ENCODE measurements around the gene GRM3. TPM values are rescaled to one million over a fixed set of nuclear protein-coding genes. Genes with fewer than 3 reads are reported as not detected.

The GRM3 gene
- total RNA-seq, 1 experiment from 2014 or later: not detected

DNA sequence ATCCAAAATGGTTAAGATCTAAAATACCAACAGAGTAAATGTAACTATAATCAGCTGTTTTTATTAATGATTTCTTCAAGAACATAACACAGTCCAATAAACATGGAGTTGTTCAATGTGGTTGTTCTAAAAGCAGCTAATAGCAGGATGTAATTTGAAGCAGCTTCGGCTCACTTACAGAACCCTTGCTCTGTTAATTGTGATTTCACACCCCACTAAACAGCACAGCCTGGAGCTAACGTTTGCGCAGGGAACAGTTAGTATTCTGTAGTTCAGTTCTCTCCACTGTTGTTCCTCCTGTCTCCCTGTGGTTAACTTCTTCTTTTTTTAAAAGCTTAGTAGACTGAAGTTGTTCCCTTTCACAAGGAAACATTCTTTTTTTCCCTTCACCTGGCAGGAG lies 104.0 kb downstream of the GRM3 start:
- Mint-ChIP-seq H3K27ac (ENCODE audit: unreplicated experiment) (no peak overlapping the region), H3K9me3 (ENCODE audit: low read depth, unreplicated experiment) (no peaks in the 10 kb centered on the region), H3K36me3 (ENCODE audit: insufficient read depth, unreplicated experiment) (no peaks in the 10 kb centered on the region), H3K27me3 (ENCODE audit: unreplicated experiment) (no peaks in the 10 kb centered on the region), H3K4me1 (ENCODE audit: low read depth, unreplicated experiment) (no peaks in the 10 kb centered on the region), H3K4me3 (ENCODE audit: low read depth, unreplicated experiment) (no peak overlapping the region)
- CTCF ChIA-PET: no interaction called here
- no peak for DNase-seq
- intact Hi-C loops (cut with micrococcal nuclease; ENCODE audit: unreplicated experiment): no loop called here
- TF ChIP-seq, protein P1, sequence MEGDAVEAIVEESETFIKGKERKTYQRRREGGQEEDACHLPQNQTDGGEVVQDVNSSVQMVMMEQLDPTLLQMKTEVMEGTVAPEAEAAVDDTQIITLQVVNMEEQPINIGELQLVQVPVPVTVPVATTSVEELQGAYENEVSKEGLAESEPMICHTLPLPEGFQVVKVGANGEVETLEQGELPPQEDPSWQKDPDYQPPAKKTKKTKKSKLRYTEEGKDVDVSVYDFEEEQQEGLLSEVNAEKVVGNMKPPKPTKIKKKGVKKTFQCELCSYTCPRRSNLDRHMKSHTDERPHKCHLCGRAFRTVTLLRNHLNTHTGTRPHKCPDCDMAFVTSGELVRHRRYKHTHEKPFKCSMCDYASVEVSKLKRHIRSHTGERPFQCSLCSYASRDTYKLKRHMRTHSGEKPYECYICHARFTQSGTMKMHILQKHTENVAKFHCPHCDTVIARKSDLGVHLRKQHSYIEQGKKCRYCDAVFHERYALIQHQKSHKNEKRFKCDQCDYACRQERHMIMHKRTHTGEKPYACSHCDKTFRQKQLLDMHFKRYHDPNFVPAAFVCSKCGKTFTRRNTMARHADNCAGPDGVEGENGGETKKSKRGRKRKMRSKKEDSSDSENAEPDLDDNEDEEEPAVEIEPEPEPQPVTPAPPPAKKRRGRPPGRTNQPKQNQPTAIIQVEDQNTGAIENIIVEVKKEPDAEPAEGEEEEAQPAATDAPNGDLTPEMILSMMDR (IDR thresholded peaks at IDR 0.05; ENCODE audit: unreplicated experiment): no peak
- BruUV-seq (replicated peaks): no TSS peak

DNA sequence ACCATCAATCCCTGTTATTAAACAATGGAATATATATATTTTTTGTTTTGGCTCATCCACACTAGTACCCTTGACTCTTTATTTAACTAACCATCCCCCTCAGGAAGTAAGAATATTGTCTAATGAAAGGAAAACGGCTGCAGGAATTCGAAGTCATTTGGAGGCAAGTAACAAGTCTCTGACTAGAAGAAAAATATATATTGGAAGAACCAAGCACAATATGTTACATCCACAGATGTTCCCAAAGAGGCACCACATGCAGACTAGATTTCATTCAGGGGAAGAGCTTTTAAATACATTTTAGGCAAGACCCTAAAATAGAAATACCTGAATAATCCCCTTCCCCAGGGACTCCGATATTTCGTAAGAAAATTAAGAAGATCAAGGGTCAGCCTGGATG lies 104.5 kb downstream of the GRM3 start:
- no peaks in the 10 kb centered on the region for H3K9me3 Mint-ChIP-seq (ENCODE audit: low read depth, unreplicated experiment)
- BruUV-seq (replicated peaks): no TSS peak
- TF ChIP-seq, protein P1 (IDR thresholded peaks at IDR 0.05; ENCODE audit: unreplicated experiment): no peak
- intact Hi-C loops (cut with micrococcal nuclease; ENCODE audit: unreplicated experiment): no loop called here
- CTCF ChIA-PET: no interaction called here
- no peaks in the 10 kb centered on the region for H3K36me3 Mint-ChIP-seq (ENCODE audit: insufficient read depth, unreplicated experiment)
- H3K27me3 Mint-ChIP-seq (ENCODE audit: unreplicated experiment): no peaks in the 10 kb centered on the region
- no peak overlapping the region for H3K4me3 Mint-ChIP-seq (ENCODE audit: low read depth, unreplicated experiment)
- H3K4me1 Mint-ChIP-seq (ENCODE audit: low read depth, unreplicated experiment): no peaks in the 10 kb centered on the region
- DNase-seq: no peak
- no peak overlapping the region for H3K27ac Mint-ChIP-seq (ENCODE audit: unreplicated experiment)

DNA sequence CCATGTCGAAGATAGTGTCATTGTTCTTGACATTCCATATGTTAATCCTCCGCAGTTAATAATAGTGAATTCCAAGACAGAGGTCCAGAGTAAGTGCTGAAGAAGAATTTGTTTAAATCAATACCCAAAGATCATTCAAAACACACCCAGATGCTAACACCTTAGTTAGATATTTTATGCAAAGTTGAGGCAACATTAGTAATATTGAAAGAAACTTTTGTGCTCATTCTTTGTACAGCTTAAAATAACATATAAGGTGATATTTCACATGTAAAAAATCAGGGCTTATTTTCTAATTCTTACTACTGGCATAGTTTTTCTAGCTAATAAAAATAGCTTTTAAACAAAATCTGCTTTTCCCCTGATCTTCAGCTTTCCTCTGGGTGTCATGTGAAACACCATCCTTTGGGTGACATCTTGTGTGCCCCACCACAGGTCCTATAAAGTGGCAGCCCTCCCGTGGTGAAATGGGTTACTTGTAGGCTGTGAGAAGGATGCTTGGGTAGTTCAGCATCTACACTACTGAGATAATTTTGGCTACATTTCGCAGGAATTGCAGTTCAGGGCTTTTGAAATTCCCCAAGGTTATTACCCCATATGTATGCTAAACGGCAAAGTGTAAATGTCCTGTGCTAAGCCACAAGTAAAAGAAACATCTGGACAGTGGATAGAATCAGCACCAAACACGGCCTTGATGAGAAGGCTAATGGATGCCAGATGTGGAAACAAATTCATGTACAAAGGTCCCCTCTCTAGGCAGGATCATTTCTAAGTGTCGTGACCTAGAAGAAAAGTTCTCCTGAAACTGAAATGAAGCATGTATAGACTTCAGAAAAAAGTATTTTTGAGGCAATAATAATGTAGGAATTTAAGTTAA lies 105.4 kb downstream of the GRM3 start:
- intact Hi-C loops (cut with micrococcal nuclease; ENCODE audit: unreplicated experiment): no loop called here

DNA sequence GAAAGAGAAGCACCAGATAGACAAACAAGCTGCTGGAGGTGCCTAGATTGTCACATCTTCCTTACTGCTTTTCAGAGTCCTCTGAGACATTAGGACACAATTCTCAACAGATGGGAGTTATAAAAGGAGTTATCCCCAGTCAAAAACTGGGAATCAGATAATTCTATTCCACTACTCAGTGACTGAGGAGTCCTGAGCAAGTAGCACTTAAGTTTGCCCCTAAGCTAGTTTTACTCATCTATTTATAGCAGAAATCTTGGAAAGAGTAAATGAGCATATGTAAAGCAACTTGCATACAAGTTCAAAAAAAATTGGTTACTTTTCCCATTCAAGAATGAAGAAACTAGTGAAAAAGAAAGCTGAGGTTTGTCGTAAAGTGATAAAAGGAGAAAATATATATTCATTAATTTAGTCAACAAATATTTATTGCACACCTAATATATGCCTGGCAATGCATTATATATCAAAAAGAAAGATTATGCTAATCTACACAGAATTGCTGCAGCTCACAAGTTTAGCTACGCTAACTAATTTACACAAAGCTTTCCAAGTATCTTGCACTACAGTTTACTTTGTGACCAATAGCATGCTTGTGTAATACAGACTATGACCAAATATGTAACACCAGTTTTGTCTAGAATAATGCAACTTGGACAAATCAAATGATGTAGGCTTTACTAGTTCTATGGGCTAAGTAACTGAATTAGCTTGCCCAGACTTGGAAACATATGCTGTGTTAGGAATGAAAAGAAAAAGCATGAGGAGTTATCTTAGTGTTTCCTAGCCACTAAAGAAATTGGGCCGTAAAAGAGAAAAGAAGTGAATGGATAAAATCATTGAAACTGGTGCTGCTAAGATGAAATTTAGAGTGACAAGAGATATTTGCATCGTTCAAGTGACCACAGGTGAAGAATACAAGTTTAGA lies 106.3 kb downstream of the GRM3 start:
- intact Hi-C loops (cut with micrococcal nuclease; ENCODE audit: unreplicated experiment): no loop called here
- TF ChIP-seq, protein P1 (IDR thresholded peaks at IDR 0.05; ENCODE audit: unreplicated experiment): no peak
- no peak overlapping the region for H3K4me3 Mint-ChIP-seq (ENCODE audit: low read depth, unreplicated experiment)
- H3K27me3 Mint-ChIP-seq (ENCODE audit: unreplicated experiment): no peaks in the 10 kb centered on the region
- H3K27ac Mint-ChIP-seq (ENCODE audit: unreplicated experiment): no peak overlapping the region
- no TSS peak for BruUV-seq (replicated peaks)
- H3K4me1 Mint-ChIP-seq (ENCODE audit: low read depth, unreplicated experiment): no peaks in the 10 kb centered on the region
- no peaks in the 10 kb centered on the region for H3K9me3 Mint-ChIP-seq (ENCODE audit: low read depth, unreplicated experiment)
- H3K36me3 Mint-ChIP-seq (ENCODE audit: insufficient read depth, unreplicated experiment): no peaks in the 10 kb centered on the region
- DNase-seq: no peak
- CTCF ChIA-PET: interaction anchor here (0.6 kb wide), 1 partner anchor 175 kb away, joined by 6 read pairs; no protein-coding TSS in a partner anchor

More for the DNA sequence above, 105.4 kb downstream of the GRM3 start:
- TF ChIP-seq, protein P1 (IDR thresholded peaks at IDR 0.05; ENCODE audit: unreplicated experiment): no peak
- DNase-seq: no peak
- CTCF ChIA-PET: no interaction called here
- H3K27ac Mint-ChIP-seq (ENCODE audit: unreplicated experiment): no peak overlapping the region
- no peaks in the 10 kb centered on the region for H3K36me3 Mint-ChIP-seq (ENCODE audit: insufficient read depth, unreplicated experiment)
- H3K9me3 Mint-ChIP-seq (ENCODE audit: low read depth, unreplicated experiment): no peaks in the 10 kb centered on the region
- BruUV-seq (replicated peaks): no TSS peak
- H3K27me3 Mint-ChIP-seq (ENCODE audit: unreplicated experiment): no peaks in the 10 kb centered on the region
- H3K4me1 Mint-ChIP-seq (ENCODE audit: low read depth, unreplicated experiment): no peaks in the 10 kb centered on the region
- H3K4me3 Mint-ChIP-seq (ENCODE audit: low read depth, unreplicated experiment): no peak overlapping the region

Measured in Calu3 (cell line).